Dermis microvascular lymphatic vessel endothelial cell (primary cell): ENCODE measurements around the gene TNRC18. TPM values are rescaled to one million over a fixed set of nuclear protein-coding genes. Genes with fewer than 3 reads are reported as not detected.
"Not testable (repeated sequence)": the region's sequence is repeated elsewhere in the genome, so short reads cannot be mapped to it uniquely, and the experiment has no call there.

Source experiments
- DNase-seq, 2 donors: peaks; one replicate each; pipeline versions ENCODE4 v3.0.0 to v3.0.0-alpha.2; 2010; ENCODE audit warnings: low read depth in 2 of 2
- total RNA-seq: library from RNA; depleted of rRNA; stranded (reverse); fragments of >200 nt; gene quantifications from 2 replicates; pipeline ENCODE4 v1.2.1, GENCODE V29; 2014

The TNRC18 gene, protein sequence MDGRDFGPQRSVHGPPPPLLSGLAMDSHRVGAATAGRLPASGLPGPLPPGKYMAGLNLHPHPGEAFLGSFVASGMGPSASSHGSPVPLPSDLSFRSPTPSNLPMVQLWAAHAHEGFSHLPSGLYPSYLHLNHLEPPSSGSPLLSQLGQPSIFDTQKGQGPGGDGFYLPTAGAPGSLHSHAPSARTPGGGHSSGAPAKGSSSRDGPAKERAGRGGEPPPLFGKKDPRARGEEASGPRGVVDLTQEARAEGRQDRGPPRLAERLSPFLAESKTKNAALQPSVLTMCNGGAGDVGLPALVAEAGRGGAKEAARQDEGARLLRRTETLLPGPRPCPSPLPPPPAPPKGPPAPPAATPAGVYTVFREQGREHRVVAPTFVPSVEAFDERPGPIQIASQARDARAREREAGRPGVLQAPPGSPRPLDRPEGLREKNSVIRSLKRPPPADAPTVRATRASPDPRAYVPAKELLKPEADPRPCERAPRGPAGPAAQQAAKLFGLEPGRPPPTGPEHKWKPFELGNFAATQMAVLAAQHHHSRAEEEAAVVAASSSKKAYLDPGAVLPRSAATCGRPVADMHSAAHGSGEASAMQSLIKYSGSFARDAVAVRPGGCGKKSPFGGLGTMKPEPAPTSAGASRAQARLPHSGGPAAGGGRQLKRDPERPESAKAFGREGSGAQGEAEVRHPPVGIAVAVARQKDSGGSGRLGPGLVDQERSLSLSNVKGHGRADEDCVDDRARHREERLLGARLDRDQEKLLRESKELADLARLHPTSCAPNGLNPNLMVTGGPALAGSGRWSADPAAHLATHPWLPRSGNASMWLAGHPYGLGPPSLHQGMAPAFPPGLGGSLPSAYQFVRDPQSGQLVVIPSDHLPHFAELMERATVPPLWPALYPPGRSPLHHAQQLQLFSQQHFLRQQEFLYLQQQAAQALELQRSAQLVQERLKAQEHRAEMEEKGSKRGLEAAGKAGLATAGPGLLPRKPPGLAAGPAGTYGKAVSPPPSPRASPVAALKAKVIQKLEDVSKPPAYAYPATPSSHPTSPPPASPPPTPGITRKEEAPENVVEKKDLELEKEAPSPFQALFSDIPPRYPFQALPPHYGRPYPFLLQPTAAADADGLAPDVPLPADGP (N-terminal part only)
- total RNA-seq: 16.6 and 32.1 TPM in 2 replicates

DNA sequence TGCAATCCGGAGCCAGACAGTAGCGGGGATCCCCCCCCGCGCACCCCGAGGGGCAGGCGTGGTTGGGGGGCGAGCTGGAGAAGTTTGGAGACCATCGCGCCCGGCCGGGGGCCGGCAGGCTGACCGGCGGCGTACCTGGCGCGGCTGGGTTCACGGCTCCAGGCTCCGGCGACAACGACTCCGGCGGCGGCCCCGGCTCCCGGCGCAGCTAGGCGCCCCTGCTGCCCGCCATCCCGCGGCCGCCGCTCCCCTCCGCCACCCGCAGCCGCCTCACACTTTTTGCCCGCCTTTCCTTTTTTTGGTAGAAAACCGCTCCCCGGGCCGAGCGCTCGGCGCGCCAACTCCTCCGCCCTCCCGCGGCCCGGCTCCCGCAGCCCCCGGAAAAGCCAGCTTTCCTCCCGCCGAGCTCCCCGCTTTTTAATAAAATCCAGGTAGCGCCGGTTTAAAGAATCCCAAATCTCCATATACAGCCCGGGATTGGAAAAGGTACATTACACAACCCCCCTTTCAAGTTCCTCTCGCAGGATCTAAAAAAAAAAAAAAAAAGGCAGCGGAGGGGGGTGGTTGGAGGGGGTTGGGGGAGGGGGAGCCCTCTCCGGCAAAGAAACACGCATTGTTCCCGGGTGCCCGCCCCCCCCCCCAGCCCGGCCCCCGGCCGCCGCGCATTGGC, at the start of gene TNRC18:
TNRC18 (minus strand) TSS at position 529 of the 670 bp plus-strand sequence. CDS start 2,588 bp downstream, outside the sequence.
- no peak for DNase-seq

DNA sequence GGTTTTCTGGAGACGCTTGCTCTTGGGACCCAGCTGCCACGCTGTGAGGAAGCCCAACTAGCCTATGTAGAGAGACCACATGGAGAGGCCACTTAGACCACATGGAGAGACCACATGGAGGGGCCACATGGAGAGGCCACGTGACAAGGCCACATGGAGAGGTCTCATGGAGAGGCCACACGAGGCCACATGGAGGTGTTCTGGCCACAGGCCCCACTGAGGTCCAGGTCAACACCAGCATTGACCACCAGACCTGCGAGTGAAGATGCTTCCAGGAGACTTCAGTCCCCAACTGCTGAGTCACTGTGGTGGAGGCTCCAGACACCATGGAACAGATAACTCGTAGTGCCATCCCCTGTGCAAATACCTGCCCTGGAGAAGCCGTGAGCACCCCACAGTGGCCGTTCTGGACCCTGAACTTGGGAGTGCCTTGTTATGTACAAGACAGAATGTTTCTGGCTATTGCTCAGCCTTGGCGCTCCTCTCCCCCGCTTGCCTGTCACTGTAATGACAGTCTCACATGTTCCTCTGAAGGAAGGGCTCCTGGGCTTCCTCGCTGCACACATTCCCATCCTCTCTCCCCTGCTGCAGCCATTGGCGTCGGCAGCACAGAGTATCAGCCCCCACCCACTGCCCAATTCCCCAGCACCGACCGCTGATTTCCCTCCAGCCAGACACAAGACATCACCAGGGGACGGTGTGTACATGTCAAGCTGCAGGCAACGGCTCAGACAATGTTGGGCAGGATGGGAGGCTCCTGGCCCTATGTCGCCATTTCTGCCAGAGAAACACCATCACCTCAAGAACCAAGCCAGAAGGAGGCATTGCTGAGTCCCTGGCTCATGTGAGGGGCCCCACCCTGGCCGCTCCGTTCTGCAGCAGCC, 49.0 kb upstream of the TNRC18 start:
- DNase-seq: no peak

DNA sequence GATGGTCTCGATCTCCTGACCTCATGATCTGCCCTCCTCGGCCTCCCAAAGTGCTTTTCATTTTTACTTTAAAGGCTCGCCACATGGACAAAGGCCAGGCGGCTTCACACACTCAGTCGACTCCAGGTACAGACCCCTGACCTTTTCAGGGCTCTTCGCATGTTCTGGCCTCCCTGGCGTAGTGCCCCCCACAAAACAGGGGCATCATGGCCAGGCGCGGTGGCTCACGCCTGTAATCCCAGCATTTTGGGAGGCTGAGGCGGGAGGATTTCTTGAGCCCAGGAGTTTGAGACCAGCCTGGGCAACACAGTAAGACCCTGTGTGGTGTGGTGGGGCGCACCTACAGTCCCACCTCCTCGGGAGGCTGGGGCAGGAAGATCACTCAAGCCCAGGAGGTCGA, 48.0 kb upstream of the TNRC18 start:
- DNase-seq: not testable (repeated sequence)

DNA sequence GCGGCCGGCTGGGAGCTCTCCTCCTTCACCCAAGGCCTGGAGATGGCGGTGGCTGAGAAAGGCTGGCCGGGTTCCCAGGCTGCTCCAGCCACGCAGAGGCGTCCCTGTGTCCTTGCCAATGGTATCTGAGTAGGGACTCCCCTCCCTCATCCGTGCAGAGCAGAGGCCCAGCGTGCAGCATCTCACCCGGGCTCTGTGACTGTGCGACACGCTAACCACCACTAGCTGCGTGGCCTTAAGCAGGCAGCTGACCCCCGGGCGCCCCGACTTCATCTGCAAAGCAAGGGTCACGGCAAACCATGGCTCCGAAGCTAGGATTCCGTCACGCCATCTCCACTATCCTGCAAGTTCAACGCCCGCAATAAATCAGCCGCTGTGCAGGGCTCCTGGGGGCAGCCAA, 47.2 kb upstream of the TNRC18 start:
- DNase-seq: no peak

DNA sequence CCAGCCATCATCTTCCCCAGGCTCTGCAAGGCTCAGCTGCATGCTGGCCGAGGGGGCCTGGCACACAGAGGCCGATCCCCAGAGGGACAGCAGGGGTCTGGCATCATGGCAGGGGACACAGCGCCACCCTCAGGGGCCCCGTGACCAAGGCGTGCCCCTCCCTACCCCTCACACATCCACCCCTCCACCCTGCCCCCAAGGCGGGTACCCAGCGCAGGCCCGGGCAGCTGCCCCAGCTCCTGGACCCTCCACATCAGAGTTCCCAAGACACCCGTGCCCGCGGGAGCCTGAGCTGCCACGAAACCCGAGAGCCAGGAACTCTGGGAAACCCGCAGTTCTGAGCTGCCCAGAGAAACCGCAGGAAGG, 46.5 kb upstream of the TNRC18 start:
- no peak for DNase-seq

DNA sequence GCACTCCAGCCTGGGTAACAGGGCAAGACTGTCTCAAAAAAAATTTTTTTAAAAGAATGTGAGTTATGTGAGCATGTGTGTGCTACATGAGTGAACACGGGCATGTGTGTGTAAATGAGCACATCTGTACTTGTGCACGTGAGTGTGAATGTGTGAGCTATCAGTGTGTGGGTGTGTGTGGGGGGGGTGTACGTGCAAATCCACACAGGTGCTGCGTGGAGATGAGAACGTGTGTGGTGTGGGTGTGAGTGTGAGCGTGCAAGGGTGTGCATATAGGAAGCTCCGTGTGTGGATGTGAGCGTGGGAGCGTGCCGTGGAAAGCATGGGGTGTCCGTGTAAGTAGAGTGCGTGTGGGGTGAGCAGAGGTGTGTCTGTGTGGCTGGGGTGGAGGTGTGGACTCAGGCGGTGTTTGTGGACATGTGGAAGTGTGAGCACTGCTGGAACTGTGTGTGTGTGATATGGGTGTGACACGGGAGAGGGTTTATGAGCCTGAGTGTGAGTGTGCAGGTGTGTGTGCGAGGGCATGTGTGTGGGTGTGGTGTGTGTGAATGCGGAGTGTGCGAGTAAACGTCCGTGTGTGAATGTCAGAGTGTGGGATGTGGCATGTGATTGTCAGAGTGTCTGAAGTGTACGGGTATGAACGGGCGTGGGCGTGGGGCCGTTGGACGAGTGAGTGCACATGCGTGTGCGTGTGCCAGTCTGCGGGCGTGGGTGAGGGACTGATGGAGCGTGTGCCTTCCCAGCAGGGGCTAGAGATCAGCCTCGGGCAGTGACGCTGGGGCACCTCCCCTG, 45.9 kb upstream of the TNRC18 start:
- DNase-seq: no peak

DNA sequence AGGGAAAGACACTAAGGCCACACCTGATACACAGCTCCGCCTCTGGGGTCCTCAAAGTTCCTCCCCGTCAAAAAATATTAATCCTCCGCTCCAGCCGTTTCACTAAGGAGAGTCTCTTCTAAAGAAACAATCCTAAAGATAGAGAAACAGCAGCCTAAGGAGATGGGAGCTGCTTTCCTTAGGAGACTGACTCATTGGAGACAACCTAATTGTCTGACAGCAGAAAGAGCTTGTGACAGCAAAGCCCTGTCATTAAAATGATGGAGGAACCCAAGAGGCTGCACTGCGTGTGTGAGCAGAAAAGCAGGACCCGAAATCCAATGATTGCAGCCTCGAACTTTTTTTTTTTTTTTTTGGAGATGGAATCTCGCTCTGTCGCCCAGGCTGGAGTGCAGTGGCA, 44.0 kb upstream of the TNRC18 start:
- no peak for DNase-seq

DNA sequence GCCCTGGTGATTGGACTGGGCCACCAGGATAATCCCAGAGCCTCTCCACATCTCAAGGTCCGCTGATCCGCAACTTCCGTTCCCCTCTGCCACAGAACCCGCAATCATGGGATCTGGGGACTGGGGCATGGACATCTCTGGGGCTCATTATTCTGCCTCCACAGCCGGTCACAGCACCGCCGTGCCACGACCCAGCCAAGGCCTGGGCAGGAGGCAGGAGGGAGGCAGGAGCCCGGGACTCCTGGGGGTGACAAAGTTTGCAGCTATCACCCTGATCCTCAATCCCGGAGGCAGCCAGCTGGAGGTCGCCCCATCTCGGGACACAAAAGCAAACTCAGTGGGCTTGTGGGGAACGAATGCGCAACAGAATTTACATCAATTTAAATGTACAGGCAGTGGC, 42.9 kb upstream of the TNRC18 start:
- no peak for DNase-seq

DNA sequence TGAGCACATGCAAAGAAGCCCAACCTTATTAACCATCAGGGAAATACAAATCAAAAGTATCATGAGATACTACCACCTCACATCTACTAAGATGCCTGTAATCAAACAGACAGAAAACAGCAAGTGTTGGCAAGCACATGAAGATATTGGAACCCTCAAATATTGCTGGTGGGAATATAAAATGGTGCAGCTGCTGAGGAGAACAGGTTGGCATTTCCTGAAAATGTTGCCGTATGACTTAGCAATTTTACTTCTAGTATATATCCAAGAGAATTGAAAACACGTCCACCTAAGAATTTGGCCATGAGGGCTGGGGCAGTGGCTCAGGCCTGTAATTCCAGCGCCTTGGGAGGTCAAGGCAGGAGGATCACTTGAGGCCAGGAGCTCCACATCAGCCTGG, 39.4 kb upstream of the TNRC18 start:
- DNase-seq: no peak

DNA sequence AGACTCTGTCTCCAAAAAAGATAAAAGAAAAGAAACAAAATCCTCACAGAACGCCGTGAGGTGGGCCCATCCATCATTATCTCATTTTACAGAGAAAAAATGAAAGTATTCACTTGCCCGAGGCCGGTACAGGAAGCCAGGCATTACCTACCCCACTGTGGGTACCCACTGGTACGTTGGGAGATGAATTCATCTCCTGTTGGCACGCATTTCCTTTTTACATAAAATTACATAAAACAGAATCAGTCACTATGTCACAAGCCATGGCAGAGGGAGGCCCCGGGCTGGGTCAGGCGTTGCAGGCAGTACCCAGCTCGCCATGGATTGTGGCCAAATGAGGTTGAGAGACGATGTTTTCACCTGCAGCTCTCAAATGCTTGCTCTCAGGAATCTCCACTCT, 38.6 kb upstream of the TNRC18 start:
- DNase-seq: no peak

DNA sequence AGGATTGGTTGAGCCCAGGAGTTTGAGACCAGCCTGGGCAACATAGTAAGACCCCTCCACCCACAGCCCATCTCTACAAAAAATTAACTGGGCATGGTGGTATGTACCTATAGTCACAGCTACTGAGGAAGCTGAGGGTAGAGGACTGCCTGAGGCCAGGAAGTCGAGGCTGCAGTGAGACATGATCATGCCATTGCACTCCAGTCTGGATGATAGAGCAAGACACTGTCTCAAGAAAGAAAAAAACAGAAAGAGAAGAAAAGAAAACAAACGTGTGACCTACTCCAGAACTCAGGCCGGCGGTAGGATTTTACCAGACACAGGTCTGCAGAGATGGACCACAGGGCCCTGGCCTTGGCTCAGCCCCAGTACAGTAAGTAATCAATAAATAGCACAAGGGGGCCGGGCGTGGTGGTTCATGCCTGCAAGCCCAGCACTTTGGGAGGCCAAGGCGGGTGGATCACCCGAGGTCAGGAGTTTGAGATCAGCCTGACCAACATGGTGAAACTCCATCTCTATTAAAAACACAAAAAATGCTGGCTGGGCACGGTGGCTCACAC, 35.4 kb upstream of the TNRC18 start:
- DNase-seq: no peak

DNA sequence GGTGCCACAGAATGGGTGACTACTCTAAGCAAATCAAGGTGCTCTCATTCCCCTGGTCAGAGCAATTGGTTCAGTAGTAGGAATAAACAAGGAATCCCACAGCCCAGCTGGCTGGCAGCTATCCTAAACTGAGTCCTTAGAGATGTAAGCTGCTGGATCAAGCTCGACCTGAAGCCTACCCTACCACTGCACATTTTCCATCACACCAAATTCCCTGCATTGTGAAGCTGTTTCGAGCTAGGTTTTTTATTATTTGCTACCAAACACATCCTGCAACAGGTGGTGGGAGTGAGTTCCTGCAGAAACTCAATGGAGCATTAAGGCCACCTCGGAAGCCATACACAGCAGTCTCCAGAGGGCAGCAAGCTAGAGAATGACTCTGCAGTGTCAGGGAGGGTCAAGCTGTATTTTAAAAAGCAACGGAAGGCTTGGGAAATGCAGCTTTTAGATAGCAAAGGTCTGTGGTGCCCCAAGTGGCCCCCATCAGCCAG, 33.7 kb upstream of the TNRC18 start:
- no peak for DNase-seq

DNA sequence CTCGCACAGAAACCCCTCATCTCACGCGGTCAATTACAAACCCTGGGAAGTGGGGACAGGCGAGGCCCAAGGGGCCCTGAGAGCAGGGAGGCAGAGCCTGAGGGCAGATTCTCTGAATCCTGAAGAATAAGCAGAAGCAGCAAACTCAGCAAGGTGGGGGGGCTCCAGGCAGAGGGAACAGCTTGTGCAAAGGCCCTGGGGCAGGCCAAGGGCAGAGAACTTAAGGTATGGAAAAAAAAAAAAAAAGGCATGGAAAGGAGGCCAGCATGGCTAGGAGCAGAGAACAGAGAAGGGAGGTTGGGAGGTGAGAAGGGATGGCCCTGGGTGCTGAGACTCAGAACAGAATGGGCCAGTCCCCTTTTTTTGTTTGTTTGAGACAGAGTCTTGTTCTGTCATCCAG, 32.8 kb upstream of the TNRC18 start:
- DNase-seq: no peak

DNA sequence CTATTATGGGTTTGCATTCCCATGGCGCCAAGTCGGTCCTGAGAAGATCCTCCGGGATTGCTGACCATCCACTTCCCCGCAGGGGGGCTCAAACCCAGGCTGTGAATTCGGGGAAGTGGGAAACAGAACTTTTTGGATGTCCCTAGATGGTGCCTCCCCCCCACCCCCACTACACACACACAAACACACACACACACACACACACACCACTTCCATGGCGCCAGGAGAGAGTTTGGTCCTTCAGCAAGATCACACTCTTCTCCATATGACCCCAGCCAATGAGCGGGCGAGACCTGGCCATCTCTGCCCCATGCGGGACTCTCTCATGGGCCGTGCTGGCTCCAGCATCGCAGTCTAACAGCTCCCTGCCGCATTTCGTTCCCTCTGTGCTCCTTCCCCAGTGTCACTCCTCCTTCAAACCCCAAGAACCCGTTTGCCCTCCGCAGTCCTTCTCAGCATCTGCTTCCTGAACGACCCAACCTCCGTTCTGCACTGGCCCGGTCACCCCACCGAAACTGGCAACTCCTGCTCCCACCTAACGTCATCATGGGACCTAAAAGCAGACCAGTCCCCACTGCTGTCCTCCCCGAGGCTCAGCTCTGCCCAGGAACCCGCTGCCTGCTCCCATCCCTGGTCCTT, 32.1 kb upstream of the TNRC18 start:
- DNase-seq: no peak

DNA sequence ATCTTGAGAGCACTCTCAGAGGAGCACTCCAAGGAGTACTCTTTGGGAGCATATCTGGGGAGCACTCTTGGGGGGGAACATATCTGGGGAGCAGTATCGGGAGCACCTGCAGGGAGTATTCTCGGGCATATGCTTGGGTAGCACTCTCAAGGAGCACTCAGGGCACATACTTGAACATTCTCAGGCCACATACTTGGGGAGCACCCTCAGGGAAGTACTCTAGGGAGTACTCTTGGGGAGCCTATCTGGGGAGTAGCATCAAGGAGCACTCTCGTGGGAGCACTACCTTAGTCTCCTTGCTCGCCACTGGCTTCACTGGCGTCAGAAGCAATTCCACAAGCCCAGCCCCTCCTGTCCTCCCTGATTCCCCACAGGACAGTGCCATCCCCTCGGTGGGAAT, 31.5 kb upstream of the TNRC18 start:
- no peak for DNase-seq

DNA sequence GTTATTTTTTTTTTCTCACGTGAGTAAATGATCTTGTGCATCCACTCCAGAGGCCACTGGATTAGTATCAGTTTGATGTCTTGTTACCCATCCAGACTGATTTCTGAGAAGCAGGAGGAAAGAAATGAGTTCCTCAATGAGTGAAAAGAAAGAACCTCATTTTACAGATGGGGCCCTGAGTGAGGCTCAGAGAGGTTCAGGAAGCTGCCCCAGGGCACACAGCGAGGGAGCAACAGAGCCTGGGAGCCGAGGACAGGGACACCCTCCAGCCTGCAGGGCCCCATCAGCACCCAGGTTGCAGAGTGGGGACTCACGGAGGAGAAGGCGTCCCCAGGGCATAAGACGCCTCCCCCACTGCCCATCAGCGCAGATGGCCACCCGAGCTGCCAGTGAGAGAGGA, 30.9 kb upstream of the TNRC18 start:
- DNase-seq: no peak

DNA sequence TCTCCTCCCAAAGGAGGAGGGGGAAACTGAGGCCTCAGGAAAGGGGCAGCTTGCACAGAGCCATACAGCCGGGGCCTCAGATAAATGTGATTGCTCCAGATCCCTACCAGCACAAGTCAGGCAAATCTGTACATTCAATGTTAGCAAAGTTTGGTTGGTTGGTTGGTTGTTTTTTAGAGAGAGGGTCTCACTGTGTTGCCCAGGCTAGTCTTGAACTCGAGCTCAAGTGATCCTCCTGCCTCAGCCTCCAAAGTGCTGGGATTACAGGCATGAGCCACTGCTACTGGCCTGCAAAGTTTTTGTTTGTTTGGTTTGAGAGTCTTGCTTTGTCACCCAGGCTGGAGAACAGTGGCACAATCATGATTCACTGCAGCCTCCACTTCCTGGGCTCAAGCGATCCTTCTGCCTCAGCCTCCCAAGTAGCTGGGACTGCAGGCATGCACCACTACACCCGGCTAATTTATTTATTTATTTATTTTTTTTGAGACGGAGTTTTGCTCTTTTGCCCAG, 30.0 kb upstream of the TNRC18 start:
- no peak for DNase-seq

DNA sequence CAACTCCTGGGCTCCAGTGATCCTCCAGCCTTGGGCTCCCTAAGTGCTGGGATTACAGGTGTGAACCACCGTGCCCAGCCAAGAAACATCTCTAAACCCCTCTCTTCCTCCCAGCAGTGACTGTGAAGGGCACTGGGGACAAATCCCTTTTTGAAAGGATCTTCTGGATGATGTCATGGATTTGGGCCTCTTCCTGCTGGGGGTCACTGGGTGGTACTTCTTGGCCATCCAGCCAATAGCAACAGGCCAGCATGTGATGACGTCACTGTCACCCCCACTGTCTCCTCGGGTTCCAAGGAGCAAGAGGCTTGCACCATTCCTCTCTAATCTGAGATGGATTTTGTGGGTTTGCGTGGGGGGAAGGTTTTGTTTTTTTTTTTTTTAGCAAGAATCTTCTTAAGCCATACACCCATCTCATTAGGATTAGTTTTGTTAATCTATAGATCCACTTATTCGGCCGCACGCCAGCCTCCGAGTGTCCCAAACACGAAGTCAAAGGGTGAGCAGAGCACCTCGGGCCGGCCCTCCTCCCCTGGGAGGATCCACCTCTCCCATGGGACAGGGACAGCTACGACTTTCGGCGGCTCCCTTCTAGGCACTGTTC, 29.4 kb upstream of the TNRC18 start:
- peak in 1 of 2 donors; percentile 52 for DNase-seq
